Right lung (tissue), 5 donors: Measurements from ENCODE around the gene LUC7L3. TPM values are rescaled to one million over a fixed set of nuclear protein-coding genes. Genes with fewer than 3 reads are reported as not detected.

Source experiments
- DNase-seq, 2 donors: peaks; one replicate each; pipeline ENCODE4 v3.0.0-alpha.2; 2013
- polyA plus RNA-seq, 5 donors: library from polyadenylated mRNA; unstranded; fragments of 120-200 nt; gene quantifications; one replicate each; pipeline versions ENCODE4 v1.2.1 to v1.2.3, GENCODE V29; 2013; ENCODE audit warnings: inconsistent platforms in 1 of 5, low replicate concordance in 1 of 5; ENCODE audit not compliant: insufficient read length in 5 of 5, insufficient read depth in 1 of 5

Gene LUC7L3
- polyA plus RNA-seq, 5 donors, result 485 to 859 (median 763) TPM

DNA sequence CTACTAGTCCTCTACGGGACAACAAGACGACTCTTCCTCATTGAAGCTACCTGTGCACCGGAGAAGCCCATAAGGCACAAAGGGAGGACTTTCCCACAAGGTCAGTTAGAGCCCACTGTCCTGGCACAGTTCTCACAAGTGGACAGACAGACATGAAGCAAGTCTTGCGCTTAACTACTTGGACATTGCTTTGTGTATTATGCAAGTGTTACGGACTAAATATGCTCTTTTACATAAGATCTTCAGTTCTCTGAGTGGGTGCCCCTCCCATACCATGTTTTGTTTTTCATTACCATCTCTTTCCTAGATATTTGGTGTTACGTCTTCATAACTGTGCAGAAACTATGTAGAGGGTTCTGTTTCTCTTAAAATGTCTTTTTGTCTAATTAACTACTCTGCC, 29.8 kb downstream of the LUC7L3 start:
- DNase-seq, result no peak

DNA sequence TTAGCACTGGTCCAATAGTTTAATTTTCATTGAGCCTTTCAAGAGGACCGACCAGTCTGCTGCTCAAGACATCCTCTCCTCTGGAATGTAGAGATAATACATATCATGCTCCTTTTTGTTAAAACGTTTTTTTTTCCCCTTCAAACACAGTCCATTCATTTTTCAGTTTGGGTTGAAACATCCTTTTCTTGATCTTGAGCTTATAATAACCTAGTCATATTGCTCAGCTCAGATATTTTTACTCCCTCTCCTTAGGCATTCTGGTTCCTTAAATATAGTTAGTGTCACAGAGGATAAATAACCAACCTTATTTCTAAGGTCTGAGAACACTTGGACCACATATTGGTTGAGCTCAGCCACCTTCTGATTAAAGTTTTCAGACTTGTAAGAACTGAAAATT, 35.1 kb downstream of the LUC7L3 start:
- DNase-seq, result no peak

DNA sequence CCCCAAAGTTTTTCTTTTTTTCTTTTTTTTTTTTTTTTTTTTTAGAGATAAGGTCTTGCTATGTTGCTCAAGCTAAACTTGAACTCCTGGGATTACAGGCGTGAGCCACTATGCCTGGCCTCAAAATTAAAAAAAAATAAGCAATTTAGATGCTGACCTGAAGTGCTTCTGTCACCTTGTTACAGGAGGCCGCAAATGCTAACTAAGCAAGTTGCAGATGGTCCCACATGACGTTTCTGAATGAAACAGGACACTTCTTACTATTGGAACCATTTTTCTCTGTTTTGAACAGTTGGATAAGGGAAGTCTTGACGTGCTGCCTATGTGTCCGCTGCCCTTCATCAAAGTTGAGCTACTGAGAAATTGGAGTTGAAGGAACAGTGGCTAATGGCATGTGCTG, 39.1 kb downstream of the LUC7L3 start:
- DNase-seq, result no peak

DNA sequence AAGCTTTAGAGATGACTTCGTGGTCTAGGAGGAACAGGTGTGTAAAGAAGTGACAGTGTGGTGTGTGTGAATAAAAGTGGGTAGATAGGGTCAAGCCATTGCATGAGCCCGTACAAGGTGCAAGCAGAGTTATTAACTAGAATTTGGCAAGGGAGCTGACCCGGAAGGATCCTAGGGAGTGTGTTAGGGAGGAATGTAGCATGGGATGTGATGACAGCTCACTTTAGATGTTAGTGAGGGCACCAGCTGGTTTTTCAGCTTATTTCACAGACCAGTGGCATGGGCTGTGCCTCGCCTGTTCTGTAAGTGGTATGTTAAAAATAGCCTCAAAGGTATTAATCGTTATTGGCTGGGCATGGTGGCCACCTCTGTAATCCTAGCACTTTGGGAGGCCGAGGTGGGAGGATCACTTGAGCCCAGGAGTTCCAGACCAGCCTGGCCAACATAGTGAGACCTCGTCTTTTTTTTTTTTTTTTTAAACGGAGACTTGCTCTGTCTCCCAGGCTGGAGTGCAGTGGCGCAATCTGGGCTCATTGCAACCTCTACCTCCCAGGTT, 39.7 kb downstream of the LUC7L3 start:
- DNase-seq, result no peak

- DNase-seq, result no peak
These were observed 42.8 kb downstream of the LUC7L3 start for GRCh38 chr17:50762177-50762576.

- no peak for DNase-seq
These were observed 44.5 kb downstream of the LUC7L3 start for GRCh38 chr17:50763716-50764475.

DNA sequence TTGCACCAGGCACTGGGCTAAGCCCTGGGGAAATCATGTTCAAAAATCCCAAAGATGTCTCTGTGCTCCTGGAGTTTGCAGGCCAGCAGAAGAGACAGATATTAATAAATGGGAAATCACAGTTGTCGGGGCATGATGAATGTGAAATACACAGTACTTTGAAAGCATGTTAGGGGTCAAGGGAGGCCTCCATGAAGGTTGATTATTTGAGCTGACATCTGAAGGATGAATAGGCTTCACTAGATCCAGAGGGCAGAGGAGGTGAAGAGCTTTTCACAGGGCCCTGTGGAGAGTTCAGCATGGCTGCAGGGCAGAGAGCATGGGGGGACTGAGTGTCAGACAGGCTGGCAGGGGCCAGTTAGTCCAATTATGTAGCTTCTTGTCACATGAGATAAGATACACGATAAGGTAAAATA, 45.3 kb downstream of the LUC7L3 start:
- no peak for DNase-seq

- DNase-seq, result no peak
These were observed 46.2 kb downstream of the LUC7L3 start for GRCh38 chr17:50765454-50766221.

- DNase-seq, result no peak
These were observed 47.0 kb downstream of the LUC7L3 start for GRCh38 chr17:50766222-50767023.

- DNase-seq, result no peak
These were observed 47.6 kb downstream of the LUC7L3 start for GRCh38 chr17:50767030-50767429.

DNA sequence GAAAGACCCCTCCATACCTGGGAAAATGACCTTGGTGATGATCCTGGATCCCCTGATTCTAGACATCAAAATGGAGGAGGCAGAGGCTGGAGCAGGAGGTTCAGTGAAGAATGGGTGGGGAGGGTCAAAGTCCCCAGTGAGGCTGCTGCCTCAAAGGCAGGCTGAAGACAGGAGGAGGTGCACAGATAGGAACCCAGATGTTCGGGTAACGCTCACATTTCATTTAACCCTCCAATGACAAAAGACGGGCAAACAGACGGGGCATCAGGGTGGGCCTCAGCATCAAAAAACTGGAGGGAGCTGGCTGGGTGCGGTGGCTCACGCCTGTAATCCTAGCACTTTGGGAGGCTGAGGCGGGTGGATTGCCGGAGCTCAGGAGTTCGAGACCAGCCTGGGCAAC, 48.0 kb downstream of the LUC7L3 start, which contains the start of gene ANKRD40CL:
Gene ANKRD40CL (minus strand): TSS at position 73 of the 400 bp plus-strand sequence. CDS start 605 bp downstream, outside the sequence.
- DNase-seq, result no peak

DNA sequence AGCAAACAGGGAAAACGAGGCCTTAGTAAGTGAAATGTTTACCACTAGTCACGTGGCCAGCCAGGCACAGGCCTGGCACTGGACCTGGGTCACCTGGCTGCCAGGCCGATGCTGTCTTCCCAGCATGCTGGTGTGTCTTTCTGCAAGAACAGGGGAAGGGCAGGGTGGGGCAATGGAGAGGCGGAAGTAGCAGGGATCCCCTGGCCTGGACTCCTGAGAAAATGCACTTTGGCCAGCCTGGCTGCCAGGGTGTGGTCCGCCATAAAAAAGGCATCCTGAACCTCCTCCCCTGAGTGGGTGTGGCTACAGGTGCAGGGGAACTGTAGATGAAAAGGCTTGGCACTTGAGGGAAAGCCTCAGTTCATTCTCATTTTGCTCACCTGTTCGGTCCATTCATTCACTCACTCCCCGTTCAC, 49.0 kb downstream of the LUC7L3 start:
- DNase-seq, result no peak

DNA sequence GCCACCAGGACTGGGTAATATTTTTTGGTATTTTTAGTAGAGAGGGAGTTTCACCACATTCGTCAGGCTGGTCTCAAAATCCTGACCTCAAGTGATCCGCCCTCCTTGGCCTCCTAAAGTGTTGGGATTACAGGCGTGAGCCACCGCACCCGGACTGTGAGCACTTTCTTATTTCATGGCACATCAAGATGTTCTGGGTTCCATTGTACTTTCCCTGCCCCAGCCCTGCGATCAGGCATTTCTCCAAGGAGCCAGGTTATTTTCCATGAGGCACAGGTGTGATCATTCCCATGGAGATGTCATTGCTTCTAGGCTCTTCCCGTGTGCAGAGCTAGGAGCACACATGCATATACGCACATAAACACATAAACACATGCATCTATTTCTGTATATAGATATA, 50.5 kb downstream of the LUC7L3 start:
- no peak for DNase-seq

DNA sequence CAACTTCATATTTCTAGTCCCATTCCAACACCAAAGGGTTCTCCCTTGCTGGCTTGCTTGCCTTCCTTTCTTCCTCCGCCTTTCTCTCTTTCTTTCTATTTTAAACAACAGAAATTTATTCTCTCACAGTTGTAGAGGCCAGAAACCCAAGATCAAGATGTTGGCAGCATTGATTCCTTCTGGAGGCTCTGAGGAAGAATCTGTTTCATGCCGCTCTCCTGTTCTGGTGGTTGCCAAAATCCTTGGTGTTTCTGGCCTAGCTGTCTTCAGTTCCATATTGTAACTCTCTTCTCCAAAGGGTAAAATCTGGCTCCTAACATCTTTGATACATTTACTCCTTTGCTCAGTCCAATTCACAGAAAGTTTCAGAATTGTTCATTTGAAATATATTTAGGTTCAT, 50.9 kb downstream of the LUC7L3 start:
- no peak for DNase-seq

DNA sequence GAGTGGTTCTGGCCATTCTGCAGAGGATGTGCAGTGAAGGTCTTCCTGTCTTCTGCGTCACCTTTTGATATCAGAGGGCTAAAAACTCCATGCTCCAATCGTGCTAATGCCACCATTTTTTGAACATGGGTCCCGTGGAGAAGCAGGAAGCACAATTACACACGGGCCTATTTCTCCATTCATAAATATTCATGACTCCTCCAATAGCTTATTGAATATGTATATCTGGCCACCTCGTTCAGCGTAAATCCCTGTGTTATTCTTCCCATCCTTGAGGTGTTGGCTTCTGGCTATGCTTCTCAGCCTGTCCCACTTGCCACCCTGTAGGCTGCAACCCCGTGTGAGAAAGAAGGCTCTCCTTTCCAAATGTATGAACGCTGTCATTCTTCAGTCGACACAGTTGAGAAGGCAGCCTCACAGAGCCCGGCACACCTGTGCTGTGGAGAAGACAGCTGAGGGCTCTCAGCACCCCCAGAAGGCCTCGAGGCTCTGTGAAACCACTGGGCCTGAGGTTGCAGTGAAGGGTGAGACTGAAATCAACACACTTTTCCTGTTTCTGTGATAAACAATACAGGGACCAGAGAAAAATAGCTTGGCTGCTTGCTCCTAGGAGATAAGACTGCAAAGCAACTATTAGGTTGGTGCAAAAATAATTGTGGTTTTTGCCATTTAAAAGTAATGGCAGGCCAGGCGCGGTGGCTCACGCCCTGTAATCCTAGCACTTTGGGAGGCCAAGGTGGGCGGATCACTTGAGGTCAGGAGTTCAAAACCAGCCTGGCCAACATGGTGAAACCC, 52.8 kb downstream of the LUC7L3 start:
- DNase-seq, result no peak

- no peak for DNase-seq
These were observed 54.9 kb downstream of the LUC7L3 start for GRCh38 chr17:50774225-50774803.

GRCh38 chr17:50775926-50776325, 56.5 kb downstream of the LUC7L3 start:
- no peak for DNase-seq

GRCh38 chr17:50778471-50778870, 59.1 kb downstream of the LUC7L3 start:
- DNase-seq, result no peak

DNA sequence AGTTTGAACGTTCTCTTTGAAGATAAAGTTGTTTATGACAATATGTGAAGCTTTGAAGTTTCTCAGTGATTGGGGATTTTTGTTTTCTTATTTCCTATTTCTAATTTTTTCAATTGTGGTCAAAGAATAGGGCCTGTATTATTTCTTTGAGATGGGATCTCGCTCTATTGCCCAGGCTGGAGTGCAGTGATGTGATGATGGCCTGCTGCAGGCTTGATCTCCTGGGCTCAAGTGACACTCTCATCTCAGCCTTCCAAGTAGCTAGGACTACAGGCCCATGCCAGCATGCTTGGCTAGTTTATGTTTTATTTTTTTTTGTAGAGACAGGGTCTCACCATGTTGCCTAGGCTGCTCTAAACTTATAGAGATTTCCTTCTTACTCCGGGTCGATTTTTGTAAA, 59.6 kb downstream of the LUC7L3 start:
- no peak for DNase-seq

GRCh38 chr17:50779747-50780353, 60.4 kb downstream of the LUC7L3 start:
- DNase-seq, result no peak
